H9 (cell line): ENCODE measurements around the gene CDC6. TPM values are rescaled to one million over a fixed set of nuclear protein-coding genes. Genes with fewer than 3 reads are reported as not detected.

Experiments
- DNase-seq: peaks from one replicate; pipeline ENCODE4 v3.0.0-alpha.2; 2017
- H2AFZ ChIP-seq: one replicate; pipeline ENCODE4 v1.6.1; 2013; ENCODE audit warnings: mild to moderate bottlenecking, low read length, control low read depth, moderate library complexity
- H2AK5ac ChIP-seq: 2 replicates; pipeline ENCODE4 v1.6.1; 2013; ENCODE audit warnings: low read length, control low read depth, mixed read lengths; ENCODE audit not compliant: insufficient read length
- H2BK120ac ChIP-seq: one replicate; pipeline ENCODE4 v1.6.1; 2013; ENCODE audit warnings: low read depth, mild to moderate bottlenecking, low read length, control low read depth, inconsistent platforms; ENCODE audit not compliant: poor library complexity, severe bottlenecking
- H2BK12ac ChIP-seq: 2 replicates; pipeline ENCODE4 v1.6.1; 2013; ENCODE audit warnings: low read length, control low read depth, mixed read lengths, low read depth; ENCODE audit not compliant: insufficient read length
- H2BK15ac ChIP-seq: 2 replicates; pipeline ENCODE4 v1.6.1; 2013; ENCODE audit warnings: low read depth, low read length, control low read depth
- H2BK20ac ChIP-seq: one replicate; pipeline ENCODE4 v1.6.1; 2013; ENCODE audit warnings: low read depth, mild to moderate bottlenecking, low read length, control low read depth, inconsistent platforms; ENCODE audit not compliant: poor library complexity, severe bottlenecking
- H2BK5ac ChIP-seq: 2 replicates; pipeline ENCODE4 v1.6.1; 2013; ENCODE audit warnings: low read length, control low read depth, mixed read lengths; ENCODE audit not compliant: insufficient read length
- H3K14ac ChIP-seq: 2 replicates; pipeline ENCODE4 v1.6.1; 2013; ENCODE audit warnings: low read length, control low read depth; ENCODE audit not compliant: insufficient read depth
- H3K18ac ChIP-seq: 2 replicates; pipeline ENCODE4 v1.6.1; 2013; ENCODE audit warnings: low read depth, mild to moderate bottlenecking, mixed read lengths, low read length, control low read depth; ENCODE audit not compliant: insufficient read length
- H3K23ac ChIP-seq: 2 replicates; pipeline ENCODE4 v1.6.1; 2013; ENCODE audit warnings: low read length, control low read depth, mixed read lengths, low read depth; ENCODE audit not compliant: insufficient read length
- H3K23me2 ChIP-seq: 2 replicates; pipeline ENCODE4 v1.6.1; 2013; ENCODE audit warnings: low read depth, mild to moderate bottlenecking, mixed read lengths, low read length, control low read depth; ENCODE audit not compliant: insufficient read length, poor library complexity, severe bottlenecking
- H3K27ac ChIP-seq: 2 replicates; pipeline ENCODE4 v1.5.1; 2013; ENCODE audit warnings: low read length, control low read depth, mixed read lengths, low read depth; ENCODE audit not compliant: insufficient read length
- H3K27me3 ChIP-seq: 2 replicates; pipeline ENCODE4 v1.6.1; 2013; ENCODE audit warnings: low read length, control low read depth, inconsistent platforms; ENCODE audit not compliant: insufficient read depth
- H3K4ac ChIP-seq: 2 replicates; pipeline ENCODE4 v1.6.1; 2013; ENCODE audit warnings: low read depth, mild to moderate bottlenecking, control low read depth, inconsistent platforms, low read length, moderate library complexity
- H3K4me1 ChIP-seq: 2 replicates; pipeline ENCODE4 v1.6.1; 2013; ENCODE audit warnings: low read length, control low read depth, inconsistent platforms; ENCODE audit not compliant: insufficient read depth
- H3K4me2 ChIP-seq: 2 replicates; pipeline ENCODE4 v1.6.1; 2013; ENCODE audit warnings: low read length, control low read depth, mixed read lengths; ENCODE audit not compliant: insufficient read length, insufficient read depth
- H3K56ac ChIP-seq: 2 replicates; pipeline ENCODE4 v1.6.1; 2013; ENCODE audit warnings: low read depth, mild to moderate bottlenecking, mixed read lengths, low read length, control low read depth; ENCODE audit not compliant: insufficient read length
- H3K79me1 ChIP-seq: 2 replicates; pipeline ENCODE4 v1.6.1; 2013; ENCODE audit warnings: low read depth, mild to moderate bottlenecking, moderate library complexity, low read length, control low read depth, inconsistent platforms; ENCODE audit not compliant: insufficient read depth, poor library complexity, severe bottlenecking
- H3K79me2 ChIP-seq: 2 replicates; pipeline ENCODE4 v1.6.1; 2013; ENCODE audit warnings: low read length, control low read depth, inconsistent platforms; ENCODE audit not compliant: insufficient read depth
- H3K9ac ChIP-seq: 2 replicates; pipeline ENCODE4 v1.6.1; 2013; ENCODE audit warnings: low read length, control low read depth, mixed read lengths; ENCODE audit not compliant: insufficient read length; ENCODE audit errors: extremely low read depth
- H3K9me3 ChIP-seq: one replicate; pipeline ENCODE4 v1.6.1; 2013; ENCODE audit warnings: low read depth, low read length, inconsistent platforms; ENCODE audit not compliant: control insufficient read depth
- H3T11ph ChIP-seq: one replicate; pipeline ENCODE4 v1.6.1; 2013; ENCODE audit warnings: mild to moderate bottlenecking, low read length, control low read depth, inconsistent platforms
- H4K20me1 ChIP-seq: one replicate; pipeline ENCODE4 v1.6.1; 2013; ENCODE audit not compliant: control insufficient read depth, insufficient read length, insufficient read depth
- H4K5ac ChIP-seq: 2 replicates; pipeline ENCODE4 v1.6.1; 2013; ENCODE audit warnings: low read depth, mild to moderate bottlenecking, mixed read lengths, low read length, control low read depth; ENCODE audit not compliant: insufficient read length
- H4K8ac ChIP-seq: replicated peaks from 2 replicates; pipeline ENCODE4 v1.6.1; 2013; ENCODE audit warnings: low read length, control low read depth, mixed read lengths, low read depth; ENCODE audit not compliant: insufficient read length
- H4K91ac ChIP-seq: 2 replicates; pipeline ENCODE4 v1.6.1; 2013; ENCODE audit warnings: low read depth, mild to moderate bottlenecking, moderate library complexity, mixed read lengths, low read length, control low read depth; ENCODE audit not compliant: insufficient read length
- H3K27ac Mint-ChIP-seq, 3 experiments: 2 replicates in 2 of 3; 3 replicates in 1 of 3; pipeline ENCODE4 v1.8.0; 2020 to 2021; ENCODE audit warnings: mixed read lengths in 3 of 3, mild to moderate bottlenecking in 1 of 3, moderate library complexity in 1 of 3
- H3K27me3 Mint-ChIP-seq: 2 replicates; pipeline ENCODE4 v1.8.0; 2021; ENCODE audit warnings: low read depth, mild to moderate bottlenecking, moderate library complexity, mixed read lengths
- H3K36me3 Mint-ChIP-seq, 3 experiments: 2 replicates in 2 of 3; 3 replicates in 1 of 3; pipeline ENCODE4 v1.8.0; 2020 to 2021; ENCODE audit warnings: low read depth in 3 of 3, mixed read lengths in 3 of 3; ENCODE audit not compliant: insufficient read depth in 1 of 3
- H3K4me1 Mint-ChIP-seq, 2 experiments: 2 replicates each; pipeline ENCODE4 v1.8.0; 2020; ENCODE audit warnings: mixed read lengths in 2 of 2
- H3K4me3 Mint-ChIP-seq, 2 experiments: 2 replicates in 1 of 2; 3 replicates in 1 of 2; pipeline ENCODE4 v1.8.0; 2020 to 2021; ENCODE audit warnings: mild to moderate bottlenecking in 2 of 2, mixed read lengths in 2 of 2, moderate library complexity in 1 of 2
- H3K9me3 Mint-ChIP-seq, 2 experiments: 2 replicates in 1 of 2; 3 replicates in 1 of 2; pipeline ENCODE4 v1.8.0; 2020; ENCODE audit warnings: mild to moderate bottlenecking in 2 of 2, mixed read lengths in 2 of 2, moderate library complexity in 1 of 2
- WGBS: extraction: QIAGEN DNeasy Blood & Tissue Kit; methylation state at CpG from one replicate; pipeline ENCODE4 v1.1.7; 2013; ENCODE audit warnings: missing lambda C conversion rate, low lambda C conversion rate, mixed read lengths; ENCODE audit not compliant: insufficient read length; ENCODE audit errors: extremely low coverage; 5-methylcytosine and 5-hydroxymethylcytosine counted together
- total RNA-seq: library from RNA; stranded (reverse); gene quantifications from 2 replicates; pipeline ENCODE4 v1.2.1, GENCODE V29; 2021
- TF ChIP-seq, protein P1 (sequence below): fragments of 200-600 bp; sonication (generic); conservative IDR thresholded peaks from 3 replicates; pipeline ENCODE4 v1.8.0; 2021; ENCODE audit warnings: antibody characterized with exemption, mild to moderate bottlenecking

The CDC6 gene
- total RNA-seq, 1 experiment from 2014 or later = 131 TPM

GRCh38 chr17:40329839-40330794 lies 42.4 kb downstream of the CDC6 start:
- Histone ChIP-seq H4K91ac (no peak overlapping the region), H2AFZ (no peak overlapping the region), H2BK120ac (no peak overlapping the region), H2BK15ac (no peak overlapping the region), H2AK5ac (no peak overlapping the region), H3K4me1 (no peaks in the 10 kb centered on the region; the same call in 1 of the 2 replicates), H3K79me2 (peaks cover 3% of the 10 kb centered on the region; the same call in 1 of the 2 replicates), H3T11ph (no peak overlapping the region), H3K23me2 (no peaks in the 10 kb centered on the region), H2BK5ac (no peak overlapping the region), H4K8ac (no peak overlapping the region), H3K27ac (no peak overlapping the region), H3K18ac (no peak overlapping the region), H2BK12ac (no peak overlapping the region), H4K5ac (no peak overlapping the region), H3K4me2 (no peak overlapping the region), H3K27me3 (no peaks in the 10 kb centered on the region; the same call in 1 of the 2 replicates), H3K4ac (no peak overlapping the region), H3K9me3 (no peaks in the 10 kb centered on the region), H3K56ac (no peak overlapping the region), H3K79me1 (no peaks in the 10 kb centered on the region), H2BK20ac (no peak overlapping the region), H3K14ac (no peak overlapping the region), H3K9ac (no peak overlapping the region), H3K23ac (no peak overlapping the region), H4K20me1 (peaks cover 3% of the 10 kb centered on the region)
- H3K4me3 Mint-ChIP-seq = no peak overlapping the region
- no peak for DNase-seq
- H3K9me3 Mint-ChIP-seq = no peaks in the 10 kb centered on the region
- TF ChIP-seq, protein P1, sequence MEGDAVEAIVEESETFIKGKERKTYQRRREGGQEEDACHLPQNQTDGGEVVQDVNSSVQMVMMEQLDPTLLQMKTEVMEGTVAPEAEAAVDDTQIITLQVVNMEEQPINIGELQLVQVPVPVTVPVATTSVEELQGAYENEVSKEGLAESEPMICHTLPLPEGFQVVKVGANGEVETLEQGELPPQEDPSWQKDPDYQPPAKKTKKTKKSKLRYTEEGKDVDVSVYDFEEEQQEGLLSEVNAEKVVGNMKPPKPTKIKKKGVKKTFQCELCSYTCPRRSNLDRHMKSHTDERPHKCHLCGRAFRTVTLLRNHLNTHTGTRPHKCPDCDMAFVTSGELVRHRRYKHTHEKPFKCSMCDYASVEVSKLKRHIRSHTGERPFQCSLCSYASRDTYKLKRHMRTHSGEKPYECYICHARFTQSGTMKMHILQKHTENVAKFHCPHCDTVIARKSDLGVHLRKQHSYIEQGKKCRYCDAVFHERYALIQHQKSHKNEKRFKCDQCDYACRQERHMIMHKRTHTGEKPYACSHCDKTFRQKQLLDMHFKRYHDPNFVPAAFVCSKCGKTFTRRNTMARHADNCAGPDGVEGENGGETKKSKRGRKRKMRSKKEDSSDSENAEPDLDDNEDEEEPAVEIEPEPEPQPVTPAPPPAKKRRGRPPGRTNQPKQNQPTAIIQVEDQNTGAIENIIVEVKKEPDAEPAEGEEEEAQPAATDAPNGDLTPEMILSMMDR = no peak
- peaks cover 6 to 8% (median 7%) of the 10 kb centered on the region in 3 experiments for H3K36me3 Mint-ChIP-seq
- H3K4me1 Mint-ChIP-seq = peaks cover 11 to 20% of the 10 kb centered on the region in 2 experiments
- peaks cover 37% of the 10 kb centered on the region for H3K27me3 Mint-ChIP-seq
- no CpG with 5 or more reads among the region's 11 CpGs for WGBS
- H3K27ac Mint-ChIP-seq = no peak overlapping the region
